A673 (cell line): Measurements from ENCODE around the gene HMG20A.

Source experiments
- EZH2 ChIP-seq: fragments of 200-600 bp; sonication (generic); IDR thresholded peaks from 2 replicates; pipeline ENCODE4 v1.6.1; 2017; ENCODE audit warnings: borderline replicate concordance, low read depth, mild to moderate bottlenecking, mixed read lengths, antibody characterized with exemption, low read length; ENCODE audit not compliant: poor library complexity, severe bottlenecking
- TF ChIP-seq, protein P1 (sequence below): fragments of 300-800, 200-600 bp; sonication (generic); conservative IDR thresholded peaks from 2 replicates; pipeline ENCODE4 v1.5.1; 2017; ENCODE audit warnings: low read depth, mild to moderate bottlenecking, antibody characterized with exemption, low read length, moderate library complexity, mixed read lengths

DNA sequence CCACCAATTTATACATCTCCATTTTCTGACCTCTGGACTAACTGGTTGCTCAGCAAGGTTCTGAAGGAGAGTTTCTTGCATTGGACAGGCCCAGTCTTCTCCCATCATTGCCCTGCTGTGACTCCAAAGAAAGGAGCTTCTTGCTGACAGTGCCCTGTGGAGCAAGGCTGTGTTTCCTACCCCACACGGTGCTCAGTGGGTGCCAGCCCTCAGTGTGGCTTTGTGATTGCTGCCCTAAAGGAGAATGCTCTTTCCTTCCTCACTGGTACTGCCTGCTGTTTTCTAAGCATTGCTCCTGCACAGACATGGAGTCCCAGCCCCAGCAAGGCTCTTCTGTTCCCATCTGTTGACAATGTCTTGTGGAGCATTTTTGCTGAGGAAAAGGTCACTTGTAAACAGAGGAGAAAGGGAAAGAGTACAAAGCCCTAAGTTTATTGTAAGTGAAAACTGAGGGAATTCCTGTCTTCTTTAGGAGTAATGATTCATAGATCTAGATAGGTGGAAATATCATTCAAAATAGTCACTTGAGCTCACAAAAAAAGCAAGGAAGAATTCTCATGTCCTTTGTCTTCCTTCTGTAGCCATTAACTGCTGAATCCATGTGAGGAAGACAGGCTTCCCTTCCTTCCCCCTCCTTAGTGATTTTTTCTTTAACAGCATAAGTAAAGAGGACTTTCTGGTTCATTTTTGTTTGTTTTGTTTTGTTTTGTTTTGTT, 62.9 kb downstream of the HMG20A start:
- TF ChIP-seq, protein P1, sequence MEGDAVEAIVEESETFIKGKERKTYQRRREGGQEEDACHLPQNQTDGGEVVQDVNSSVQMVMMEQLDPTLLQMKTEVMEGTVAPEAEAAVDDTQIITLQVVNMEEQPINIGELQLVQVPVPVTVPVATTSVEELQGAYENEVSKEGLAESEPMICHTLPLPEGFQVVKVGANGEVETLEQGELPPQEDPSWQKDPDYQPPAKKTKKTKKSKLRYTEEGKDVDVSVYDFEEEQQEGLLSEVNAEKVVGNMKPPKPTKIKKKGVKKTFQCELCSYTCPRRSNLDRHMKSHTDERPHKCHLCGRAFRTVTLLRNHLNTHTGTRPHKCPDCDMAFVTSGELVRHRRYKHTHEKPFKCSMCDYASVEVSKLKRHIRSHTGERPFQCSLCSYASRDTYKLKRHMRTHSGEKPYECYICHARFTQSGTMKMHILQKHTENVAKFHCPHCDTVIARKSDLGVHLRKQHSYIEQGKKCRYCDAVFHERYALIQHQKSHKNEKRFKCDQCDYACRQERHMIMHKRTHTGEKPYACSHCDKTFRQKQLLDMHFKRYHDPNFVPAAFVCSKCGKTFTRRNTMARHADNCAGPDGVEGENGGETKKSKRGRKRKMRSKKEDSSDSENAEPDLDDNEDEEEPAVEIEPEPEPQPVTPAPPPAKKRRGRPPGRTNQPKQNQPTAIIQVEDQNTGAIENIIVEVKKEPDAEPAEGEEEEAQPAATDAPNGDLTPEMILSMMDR, result no peak
- no peak for TF ChIP-seq EZH2
